HCT116 (cell line): ENCODE measurements around the gene PDE12. TPM values are rescaled to one million over a fixed set of nuclear protein-coding genes. Genes with fewer than 3 reads are reported as not detected.

Experiments
- ATAC-seq: fragments of 200-7000 bp; cut with Tn5 transposase; 2 replicates; pipeline ENCODE4 v1.9.1; 2020; ENCODE audit warnings: mild to moderate bottlenecking, moderate library complexity
- BruUV-seq: library from RNA; stranded (reverse); fragments of 400-500 nt; replicated peaks from 2 replicates; lab custom pipeline; 2021; lab: Mats Ljungman, UMichigan
- CTCF ChIA-PET: fragments of 300-600 bp; sonication (Branson Sonifier 250); formaldehyde crosslinking; loops from one replicate; lab custom pipeline; 2021; ENCODE audit warnings: antibody characterized with exemption; lab: Charles Lee
- POLR2A ChIA-PET: fragments of 300-600, 350-600 bp; sonication (Branson Sonifier 250); formaldehyde crosslinking; loops from one replicate; lab custom pipeline; 2021; ENCODE audit warnings: antibody characterized with exemption; lab: Charles Lee
- RAD21 ChIA-PET, 2 experiments: fragments of 300-600 bp; sonication (Branson Sonifier 250); formaldehyde crosslinking; loops; one replicate each; lab custom pipeline; 2023; ENCODE audit warnings: low total read pairs in 2 of 2; ENCODE audit not compliant: uncharacterized antibody in 2 of 2, unreplicated experiment in 2 of 2, low non-redundant PET in 1 of 2; lab: Charles Lee
- DNase-seq: peaks from one replicate; pipeline ENCODE4 v3.0.0-alpha.2; 2010; ENCODE audit warnings: low read depth, low spot score
- H2AFZ ChIP-seq: fragments of 200-600 bp; shearing (Covaris generic), sonication (generic); 2 replicates; pipeline ENCODE4 v1.6.1; 2017; ENCODE audit warnings: low read depth, mixed run types, mixed read lengths, antibody characterized with exemption, low read length; ENCODE audit not compliant: poor library complexity, severe bottlenecking
- H3K27ac ChIP-seq: 2 replicates; pipeline ENCODE4 v1.5.1; 2012; ENCODE audit warnings: low read depth, low read length
- H3K27me3 ChIP-seq: fragments of 200-600 bp; sonication (generic); 2 replicates; pipeline ENCODE4 v1.6.1; 2016; ENCODE audit warnings: mixed run types, low read length, mixed read lengths; ENCODE audit not compliant: insufficient read depth
- H3K36me3 ChIP-seq, 2 experiments: fragments of 200-500 bp in 1 of 2; fragments of 200-600 bp in 1 of 2; sonication (Bioruptor generic) in 1 of 2; sonication (generic) in 1 of 2; 2 replicates each; pipeline versions ENCODE4 v1.5.1 to v1.6.1; 2014 to 2016; ENCODE audit warnings: low read length in 2 of 2, inconsistent platforms in 1 of 2, mixed read lengths in 1 of 2, mixed run types in 1 of 2; ENCODE audit not compliant: insufficient read depth in 2 of 2, control insufficient read depth in 1 of 2
- H3K4me1 ChIP-seq, 2 experiments: fragments of 200-600 bp in 1 of 2; sonication (generic) in 1 of 2; 2 replicates each; pipeline versions ENCODE4 v1.5.1 to v1.6.1; 2012 to 2017; ENCODE audit warnings: low read length in 2 of 2, inconsistent platforms in 1 of 2, mild to moderate bottlenecking in 1 of 2, mixed read lengths in 1 of 2, mixed run types in 1 of 2, moderate library complexity in 1 of 2; ENCODE audit not compliant: insufficient read depth in 2 of 2, control insufficient read depth in 1 of 2
- H3K4me2 ChIP-seq: fragments of 200-600 bp; sonication (generic); 2 replicates; pipeline ENCODE4 v1.6.1; 2017; ENCODE audit warnings: mixed run types, low read length, mixed read lengths
- H3K4me3 ChIP-seq, 2 experiments: fragments of 200-600 bp in 1 of 2; sonication (generic) in 1 of 2; replicated peaks in 1 of 2; 2 replicates each; pipeline ENCODE4 v1.5.1; 2011 to 2016; ENCODE audit warnings: low read length in 2 of 2, control low read depth in 1 of 2, low read depth in 1 of 2, mild to moderate bottlenecking in 1 of 2, mixed read lengths in 1 of 2, mixed run types in 1 of 2
- H3K79me2 ChIP-seq: fragments of 200-600 bp; sonication (generic); 2 replicates; pipeline ENCODE4 v1.6.1; 2017; ENCODE audit warnings: mild to moderate bottlenecking, mixed run types, low read length, moderate library complexity, mixed read lengths; ENCODE audit not compliant: insufficient read depth
- H3K9ac ChIP-seq: fragments of 200-600 bp; sonication (generic); 2 replicates; pipeline ENCODE4 v1.6.1; 2016; ENCODE audit warnings: low read length, mixed read lengths
- H3K9me2 ChIP-seq: fragments of 200-600 bp; sonication (generic), shearing (Covaris generic); 2 replicates; pipeline ENCODE4 v1.6.1; 2017; ENCODE audit warnings: mixed run types, mild to moderate bottlenecking, moderate library complexity; ENCODE audit not compliant: insufficient read depth
- H3K9me3 ChIP-seq, 2 experiments: fragments of 200-500 bp in 1 of 2; fragments of 200-600 bp in 1 of 2; sonication (Bioruptor generic) in 1 of 2; sonication (generic) in 1 of 2; 2 replicates each; pipeline ENCODE4 v1.6.1; 2014 to 2017; ENCODE audit warnings: low read length in 2 of 2, mixed read lengths in 2 of 2, inconsistent platforms in 1 of 2, low read depth in 1 of 2, mild to moderate bottlenecking in 1 of 2, mixed run types in 1 of 2, moderate library complexity in 1 of 2; ENCODE audit not compliant: control insufficient read depth in 1 of 2, insufficient read depth in 1 of 2
- H4K20me1 ChIP-seq: fragments of 200-600 bp; sonication (generic), shearing (Covaris generic); 2 replicates; pipeline ENCODE4 v1.6.1; 2017; ENCODE audit warnings: mixed run types, mild to moderate bottlenecking, moderate library complexity; ENCODE audit not compliant: insufficient read depth
- JUND ChIP-seq: IDR thresholded peaks from 2 replicates; pipeline ENCODE4 v1.6.1; 2012
- POLR2A ChIP-seq: IDR thresholded peaks from 2 replicates; pipeline ENCODE4 v1.7.0; 2011; ENCODE audit warnings: borderline replicate concordance; ENCODE audit not compliant: insufficient read depth, insufficient read length; ENCODE audit errors: extremely low read depth
- RAD21 ChIP-seq: IDR thresholded peaks from 2 replicates; pipeline ENCODE4 v1.6.1; 2012; ENCODE audit warnings: low read depth, mild to moderate bottlenecking
- SIN3A ChIP-seq: IDR thresholded peaks from 2 replicates; pipeline ENCODE4 v1.6.1; 2012; ENCODE audit warnings: low read depth
- ZNF274 ChIP-seq: fragments of 200-500 bp; sonication (Bioruptor generic); IDR thresholded peaks from 2 replicates; pipeline ENCODE4 v1.6.1; 2014; ENCODE audit warnings: mild to moderate bottlenecking, low read depth, low read length, inconsistent platforms
- intact Hi-C: fragments of 100-400 bp; cut with micrococcal nuclease; formaldehyde crosslinking; loops from 2 replicates; pipeline ENCODE4 v1.10.0; 2022
- total RNA-seq: library from RNA; stranded (reverse); gene quantifications from one replicate; pipeline ENCODE4 v1.2.1, GENCODE V29; 2021; ENCODE audit not compliant: unreplicated experiment
- TF ChIP-seq, protein P1 (sequence below): IDR thresholded peaks from 2 replicates; pipeline ENCODE4 v1.6.1; 2012
- TF ChIP-seq, protein P2 (sequence below): IDR thresholded peaks from 2 replicates; pipeline ENCODE4 v1.6.1; 2011; ENCODE audit warnings: mild to moderate bottlenecking, low read length, moderate library complexity; ENCODE audit not compliant: insufficient replicate concordance; ENCODE audit errors: extremely low read depth

Gene PDE12
- total RNA-seq, 1 experiment from 2014 or later: 28.3 TPM

DNA sequence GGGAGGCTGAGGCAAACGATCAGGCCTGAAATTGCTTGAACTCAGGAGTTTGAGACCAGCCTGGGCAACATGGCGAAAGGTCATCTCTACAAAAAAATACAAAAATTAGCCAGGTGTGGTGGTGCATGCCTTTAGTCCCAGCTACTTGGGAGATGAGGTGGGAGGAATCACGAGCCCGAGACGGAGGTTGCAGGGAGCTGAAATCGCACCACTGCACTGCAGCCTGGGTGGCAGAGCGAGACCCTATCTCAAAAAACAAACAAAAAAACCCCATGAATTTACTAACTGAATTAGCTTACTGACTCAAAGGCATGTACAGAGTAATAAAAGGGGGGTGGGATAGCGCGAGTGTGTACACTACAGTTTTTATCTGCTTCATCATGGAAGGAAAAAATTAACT is 21.7 kb downstream of the PDE12 start:
- H3K4me3 ChIP-seq: no peak overlapping the region
- peaks cover 3% of the 10 kb centered on the region; the same call in 1 of the 2 replicates for H4K20me1 ChIP-seq
- BruUV-seq: no TSS peak
- H3K9me2 ChIP-seq: no peaks in the 10 kb centered on the region
- peaks cover 96% of the 10 kb centered on the region for H3K79me2 ChIP-seq
- H3K9me3 ChIP-seq: no peaks in the 10 kb centered on the region
- RAD21 ChIA-PET: no interaction called here
- no peak overlapping the region for H3K27ac ChIP-seq
- intact Hi-C loops: no loop called here
- no peak for DNase-seq
- TF ChIP-seq, protein P1, sequence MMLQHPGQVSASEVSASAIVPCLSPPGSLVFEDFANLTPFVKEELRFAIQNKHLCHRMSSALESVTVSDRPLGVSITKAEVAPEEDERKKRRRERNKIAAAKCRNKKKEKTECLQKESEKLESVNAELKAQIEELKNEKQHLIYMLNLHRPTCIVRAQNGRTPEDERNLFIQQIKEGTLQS: no peak
- TF ChIP-seq RAD21 (no peak), SIN3A (no peak), JUND (no peak), POLR2A (no peak), ZNF274 (no peak)
- TF ChIP-seq, protein P2, sequence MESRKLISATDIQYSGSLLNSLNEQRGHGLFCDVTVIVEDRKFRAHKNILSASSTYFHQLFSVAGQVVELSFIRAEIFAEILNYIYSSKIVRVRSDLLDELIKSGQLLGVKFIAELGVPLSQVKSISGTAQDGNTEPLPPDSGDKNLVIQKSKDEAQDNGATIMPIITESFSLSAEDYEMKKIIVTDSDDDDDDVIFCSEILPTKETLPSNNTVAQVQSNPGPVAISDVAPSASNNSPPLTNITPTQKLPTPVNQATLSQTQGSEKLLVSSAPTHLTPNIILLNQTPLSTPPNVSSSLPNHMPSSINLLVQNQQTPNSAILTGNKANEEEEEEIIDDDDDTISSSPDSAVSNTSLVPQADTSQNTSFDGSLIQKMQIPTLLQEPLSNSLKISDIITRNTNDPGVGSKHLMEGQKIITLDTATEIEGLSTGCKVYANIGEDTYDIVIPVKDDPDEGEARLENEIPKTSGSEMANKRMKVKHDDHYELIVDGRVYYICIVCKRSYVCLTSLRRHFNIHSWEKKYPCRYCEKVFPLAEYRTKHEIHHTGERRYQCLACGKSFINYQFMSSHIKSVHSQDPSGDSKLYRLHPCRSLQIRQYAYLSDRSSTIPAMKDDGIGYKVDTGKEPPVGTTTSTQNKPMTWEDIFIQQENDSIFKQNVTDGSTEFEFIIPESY: no peak
- TF ChIP-seq, all 23 proteins: peak for 0
- Histone ChIP-seq H2AFZ (no peak overlapping the region), H3K4me2 (no peak overlapping the region), H3K27me3 (no peaks in the 10 kb centered on the region), H3K9ac (no peak overlapping the region), H3K4me1 (peaks cover 0 to 4% of the 10 kb centered on the region in 2 experiments; a peak in 1 of 4 replicates), H3K36me3 (peaks cover 27 to 28% of the 10 kb centered on the region in 2 experiments)
- ATAC-seq: no peak
- CTCF ChIA-PET: no interaction called here
- POLR2A ChIA-PET: no interaction called here
